HepG2 (cell line): ENCODE data around the gene NCOA4. TPM values are rescaled to one million over a fixed set of nuclear protein-coding genes. Genes with fewer than 3 reads are reported as not detected.
A peak's percentile ranks its signal among the peaks of the same experiment; 100 is the strongest.

Experiments used
- CHCHD3 ChIP-seq: sonication (generic); formaldehyde crosslinking; IDR thresholded peaks from 2 replicates; pipeline ENCODE4 v1.8.0; 2022; ENCODE audit warnings: mild to moderate bottlenecking, missing genetic modification reagents, moderate library complexity
- HIVEP1 ChIP-seq: sonication (generic); formaldehyde crosslinking; IDR thresholded peaks from 2 replicates; pipeline ENCODE4 v1.4.0; 2020; ENCODE audit warnings: mild to moderate bottlenecking, missing genetic modification reagents
- HNRNPK ChIP-seq: fragments of 200-400 bp; formaldehyde crosslinking; IDR thresholded peaks from 2 replicates; pipeline ENCODE4 v1.6.1; 2018; ENCODE audit warnings: low read length, low read depth, moderate library complexity, mild to moderate bottlenecking; ENCODE audit not compliant: poor library complexity, severe bottlenecking
- PAF1 ChIP-seq: IDR thresholded peaks from 2 replicates; pipeline ENCODE4 v1.6.1; 2016; ENCODE audit warnings: missing genetic modification reagents, missing compliant biosample characterization
- RORA ChIP-seq: sonication (generic); formaldehyde crosslinking; IDR thresholded peaks from 2 replicates; pipeline ENCODE4 v1.5.0; 2020; ENCODE audit warnings: mild to moderate bottlenecking, missing genetic modification reagents, moderate library complexity
- TAF1 ChIP-seq: sonication (generic); formaldehyde crosslinking; IDR thresholded peaks from 2 replicates; pipeline ENCODE4 v1.4.0; 2020; ENCODE audit warnings: missing genetic modification reagents
- ZNF329 ChIP-seq: sonication (generic); formaldehyde crosslinking; IDR thresholded peaks from 2 replicates; pipeline ENCODE4 v1.9.0; 2021; ENCODE audit warnings: low read depth, mild to moderate bottlenecking, missing genetic modification reagents
- ZNF547 ChIP-seq: sonication (generic); formaldehyde crosslinking; IDR thresholded peaks from 2 replicates; pipeline ENCODE4 v1.5.1; 2020; ENCODE audit warnings: mild to moderate bottlenecking, missing genetic modification reagents
- ZNF572 ChIP-seq: sonication (generic); formaldehyde crosslinking; IDR thresholded peaks from 2 replicates; pipeline ENCODE4 v1.5.1; 2020; ENCODE audit warnings: mild to moderate bottlenecking, missing genetic modification reagents
- ZNF605 ChIP-seq: sonication (generic); formaldehyde crosslinking; IDR thresholded peaks from 2 replicates; pipeline ENCODE4 v1.8.0; 2022; ENCODE audit warnings: mild to moderate bottlenecking, missing genetic modification reagents
- ZNF776 ChIP-seq: sonication (generic); formaldehyde crosslinking; IDR thresholded peaks from 2 replicates; pipeline ENCODE4 v1.4.0; 2020; ENCODE audit warnings: mild to moderate bottlenecking, missing genetic modification reagents
- polyA plus RNA-seq, 8 experiments: library from polyadenylated mRNA; depleted of rRNA in 3 of 8; stranded (reverse) in 7 of 8; unstranded in 1 of 8; fragments of >200 nt; fragmentation: Illumina TruSeq in 4 of 8; extraction: Trizol in 4 of 8; gene quantifications; 2 replicates each; pipeline versions ENCODE4 v1.2.1 to v1.2.3, GENCODE V29; 2011 to 2016; ENCODE audit warnings: low read depth in 4 of 8, missing spikeins in 1 of 8, mixed read lengths in 1 of 8; ENCODE audit not compliant: insufficient read depth in 1 of 8
- total RNA-seq, 5 experiments: library from RNA; depleted of rRNA; stranded (reverse); fragments of >200 nt; fragmentation: Illumina TruSeq; extraction: Trizol; gene quantifications; 2 replicates each; pipeline ENCODE4 v1.2.3, GENCODE V29; 2016; ENCODE audit warnings: low read depth in 1 of 5
- TF ChIP-seq, protein P1 (sequence below): sonication (generic); formaldehyde crosslinking; IDR thresholded peaks from one replicate; pipeline ENCODE4 v1.5.1; 2020; ENCODE audit warnings: mild to moderate bottlenecking, missing genetic modification reagents; ENCODE audit errors: not compliant biosample characterization
- TF ChIP-seq, protein P2 (sequence below): sonication (generic); formaldehyde crosslinking; IDR thresholded peaks from 2 replicates; pipeline ENCODE4 v1.4.0; 2020; ENCODE audit warnings: mild to moderate bottlenecking, low read depth, missing genetic modification reagents
- TF ChIP-seq, protein P3 (sequence below): sonication (generic); formaldehyde crosslinking; IDR thresholded peaks from 2 replicates; pipeline ENCODE4 v1.5.1; 2020; ENCODE audit warnings: missing genetic modification reagents, mild to moderate bottlenecking, borderline replicate concordance
- TF ChIP-seq, protein P4 (sequence below): sonication (generic); formaldehyde crosslinking; IDR thresholded peaks from 2 replicates; pipeline ENCODE4 v1.5.1; 2020; ENCODE audit warnings: missing genetic modification reagents, mild to moderate bottlenecking, borderline replicate concordance

The NCOA4 gene
- total and polyA plus RNA-seq, 2 of the 13 experiments (the other 11 are each of a cell fraction or from before 2014, with no cell fraction given): 306 to 400 TPM

DNA sequence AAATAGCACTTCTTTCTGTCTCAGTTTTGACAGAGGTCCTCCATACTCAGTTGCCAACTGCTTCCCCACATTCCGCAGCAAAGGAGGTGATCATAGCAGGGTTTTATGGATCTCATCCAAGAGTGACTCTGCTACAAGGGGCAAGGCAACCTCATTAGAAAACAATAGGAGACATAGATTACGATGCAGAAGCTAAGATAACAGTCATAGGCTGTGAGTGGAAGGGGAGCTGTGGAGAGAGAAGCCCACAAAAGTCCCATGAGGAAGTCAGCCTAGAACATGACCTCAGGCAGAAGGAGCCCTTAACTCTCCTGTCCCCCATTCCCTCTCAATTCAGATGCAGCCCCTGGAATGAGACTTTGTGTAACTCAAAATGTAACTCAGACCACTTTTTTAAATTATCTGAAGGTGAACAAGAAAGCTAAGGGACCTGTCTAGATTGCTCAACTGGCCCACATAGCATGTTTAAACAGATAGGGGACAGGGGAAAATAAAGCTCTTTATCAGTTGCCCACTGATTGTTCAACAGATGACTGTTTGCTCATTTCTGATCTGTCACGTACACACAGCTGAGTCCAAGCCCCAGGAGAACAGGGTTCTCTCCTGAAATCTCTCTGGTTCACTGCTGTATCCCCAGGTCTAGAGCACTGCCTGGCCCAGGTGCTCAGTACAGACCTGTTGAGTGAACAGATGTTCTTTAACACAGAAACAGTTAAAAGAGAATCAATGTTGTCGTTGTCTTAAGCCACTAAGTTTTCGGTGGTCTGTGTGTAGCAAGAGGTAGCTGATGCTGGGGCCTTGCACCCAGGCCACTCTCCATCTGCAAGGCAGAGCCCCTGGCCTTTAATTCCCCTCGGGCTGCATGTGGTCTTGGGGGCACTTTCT is 1.5 kb upstream of the NCOA4 start (continued):
- TF ChIP-seq, protein P1, sequence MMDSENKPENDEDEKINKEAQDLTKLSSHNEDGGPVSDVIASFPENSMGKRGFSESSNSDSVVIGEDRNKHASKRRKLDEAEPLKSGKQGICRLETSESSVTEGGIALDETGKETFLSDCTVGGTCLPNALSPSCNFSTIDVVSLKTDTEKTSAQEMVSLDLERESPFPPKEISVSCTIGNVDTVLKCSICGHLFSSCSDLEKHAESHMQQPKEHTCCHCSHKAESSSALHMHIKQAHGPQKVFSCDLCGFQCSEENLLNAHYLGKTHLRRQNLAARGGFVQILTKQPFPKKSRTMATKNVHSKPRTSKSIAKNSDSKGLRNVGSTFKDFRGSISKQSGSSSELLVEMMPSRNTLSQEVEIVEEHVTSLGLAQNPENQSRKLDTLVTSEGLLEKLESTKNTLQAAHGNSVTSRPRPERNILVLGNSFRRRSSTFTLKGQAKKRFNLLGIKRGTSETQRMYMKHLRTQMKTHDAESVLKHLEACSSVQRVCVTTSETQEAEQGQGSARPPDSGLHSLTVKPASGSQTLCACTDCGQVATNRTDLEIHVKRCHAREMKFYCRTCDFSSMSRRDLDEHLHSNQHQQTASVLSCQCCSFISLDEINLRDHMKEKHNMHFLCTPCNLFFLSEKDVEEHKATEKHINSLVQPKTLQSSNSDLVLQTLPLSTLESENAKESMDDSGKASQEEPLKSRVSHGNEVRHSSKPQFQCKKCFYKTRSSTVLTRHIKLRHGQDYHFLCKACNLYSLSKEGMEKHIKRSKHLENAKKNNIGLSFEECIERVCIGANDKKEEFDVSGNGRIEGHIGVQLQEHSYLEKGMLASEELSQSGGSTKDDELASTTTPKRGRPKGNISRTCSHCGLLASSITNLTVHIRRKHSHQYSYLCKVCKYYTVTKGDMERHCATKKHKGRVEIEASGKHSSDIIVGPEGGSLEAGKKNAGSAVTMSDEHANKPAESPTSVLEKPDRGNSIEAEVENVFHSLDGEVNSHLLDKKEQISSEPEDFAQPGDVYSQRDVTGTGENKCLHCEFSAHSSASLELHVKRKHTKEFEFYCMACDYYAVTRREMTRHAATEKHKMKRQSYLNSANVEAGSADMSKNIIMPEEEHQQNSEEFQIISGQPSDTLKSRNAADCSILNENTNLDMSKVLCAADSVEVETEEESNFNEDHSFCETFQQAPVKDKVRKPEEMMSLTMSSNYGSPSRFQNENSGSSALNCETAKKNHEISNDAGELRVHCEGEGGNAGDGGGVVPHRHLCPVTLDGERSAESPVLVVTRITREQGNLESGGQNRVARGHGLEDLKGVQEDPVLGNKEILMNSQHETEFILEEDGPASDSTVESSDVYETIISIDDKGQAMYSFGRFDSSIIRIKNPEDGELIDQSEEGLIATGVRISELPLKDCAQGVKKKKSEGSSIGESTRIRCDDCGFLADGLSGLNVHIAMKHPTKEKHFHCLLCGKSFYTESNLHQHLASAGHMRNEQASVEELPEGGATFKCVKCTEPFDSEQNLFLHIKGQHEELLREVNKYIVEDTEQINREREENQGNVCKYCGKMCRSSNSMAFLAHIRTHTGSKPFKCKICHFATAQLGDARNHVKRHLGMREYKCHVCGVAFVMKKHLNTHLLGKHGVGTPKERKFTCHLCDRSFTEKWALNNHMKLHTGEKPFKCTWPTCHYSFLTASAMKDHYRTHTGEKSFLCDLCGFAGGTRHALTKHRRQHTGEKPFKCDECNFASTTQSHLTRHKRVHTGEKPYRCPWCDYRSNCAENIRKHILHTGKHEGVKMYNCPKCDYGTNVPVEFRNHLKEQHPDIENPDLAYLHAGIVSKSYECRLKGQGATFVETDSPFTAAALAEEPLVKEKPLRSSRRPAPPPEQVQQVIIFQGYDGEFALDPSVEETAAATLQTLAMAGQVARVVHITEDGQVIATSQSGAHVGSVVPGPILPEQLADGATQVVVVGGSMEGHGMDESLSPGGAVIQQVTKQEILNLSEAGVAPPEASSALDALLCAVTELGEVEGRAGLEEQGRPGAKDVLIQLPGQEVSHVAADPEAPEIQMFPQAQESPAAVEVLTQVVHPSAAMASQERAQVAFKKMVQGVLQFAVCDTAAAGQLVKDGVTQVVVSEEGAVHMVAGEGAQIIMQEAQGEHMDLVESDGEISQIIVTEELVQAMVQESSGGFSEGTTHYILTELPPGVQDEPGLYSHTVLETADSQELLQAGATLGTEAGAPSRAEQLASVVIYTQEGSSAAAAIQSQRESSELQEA (CRISPR knock-in tag): no peak
- no peak for TF ChIP-seq HNRNPK
- TF ChIP-seq HIVEP1 (CRISPR knock-in tag): no peak
- no peak for TF ChIP-seq ZNF572 (CRISPR knock-in tag)
- TF ChIP-seq ZNF547 (CRISPR knock-in tag): no peak
- TF ChIP-seq TAF1 (CRISPR knock-in tag): no peak
- TF ChIP-seq, protein P2, sequence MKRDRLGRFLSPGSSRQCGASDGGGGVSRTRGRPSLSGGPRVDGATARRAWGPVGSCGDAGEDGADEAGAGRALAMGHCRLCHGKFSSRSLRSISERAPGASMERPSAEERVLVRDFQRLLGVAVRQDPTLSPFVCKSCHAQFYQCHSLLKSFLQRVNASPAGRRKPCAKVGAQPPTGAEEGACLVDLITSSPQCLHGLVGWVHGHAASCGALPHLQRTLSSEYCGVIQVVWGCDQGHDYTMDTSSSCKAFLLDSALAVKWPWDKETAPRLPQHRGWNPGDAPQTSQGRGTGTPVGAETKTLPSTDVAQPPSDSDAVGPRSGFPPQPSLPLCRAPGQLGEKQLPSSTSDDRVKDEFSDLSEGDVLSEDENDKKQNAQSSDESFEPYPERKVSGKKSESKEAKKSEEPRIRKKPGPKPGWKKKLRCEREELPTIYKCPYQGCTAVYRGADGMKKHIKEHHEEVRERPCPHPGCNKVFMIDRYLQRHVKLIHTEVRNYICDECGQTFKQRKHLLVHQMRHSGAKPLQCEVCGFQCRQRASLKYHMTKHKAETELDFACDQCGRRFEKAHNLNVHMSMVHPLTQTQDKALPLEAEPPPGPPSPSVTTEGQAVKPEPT (CRISPR knock-in tag): no peak
- no peak for TF ChIP-seq RORA (CRISPR knock-in tag)
- no peak for TF ChIP-seq CHCHD3 (CRISPR knock-in tag)
- TF ChIP-seq, protein P3, sequence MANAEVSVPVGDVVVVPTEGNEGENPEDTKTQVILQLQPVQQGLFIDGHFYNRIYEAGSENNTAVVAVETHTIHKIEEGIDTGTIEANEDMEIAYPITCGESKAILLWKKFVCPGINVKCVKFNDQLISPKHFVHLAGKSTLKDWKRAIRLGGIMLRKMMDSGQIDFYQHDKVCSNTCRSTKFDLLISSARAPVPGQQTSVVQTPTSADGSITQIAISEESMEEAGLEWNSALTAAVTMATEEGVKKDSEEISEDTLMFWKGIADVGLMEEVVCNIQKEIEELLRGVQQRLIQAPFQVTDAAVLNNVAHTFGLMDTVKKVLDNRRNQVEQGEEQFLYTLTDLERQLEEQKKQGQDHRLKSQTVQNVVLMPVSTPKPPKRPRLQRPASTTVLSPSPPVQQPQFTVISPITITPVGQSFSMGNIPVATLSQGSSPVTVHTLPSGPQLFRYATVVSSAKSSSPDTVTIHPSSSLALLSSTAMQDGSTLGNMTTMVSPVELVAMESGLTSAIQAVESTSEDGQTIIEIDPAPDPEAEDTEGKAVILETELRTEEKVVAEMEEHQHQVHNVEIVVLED (CRISPR knock-in tag): peak; percentile 47; the same call in 1 of the 2 replicates
- TF ChIP-seq PAF1: no peak
- TF ChIP-seq ZNF329: no peak
- no peak for TF ChIP-seq ZNF605
- no peak for TF ChIP-seq ZNF776 (CRISPR knock-in tag)
- TF ChIP-seq, protein P4, sequence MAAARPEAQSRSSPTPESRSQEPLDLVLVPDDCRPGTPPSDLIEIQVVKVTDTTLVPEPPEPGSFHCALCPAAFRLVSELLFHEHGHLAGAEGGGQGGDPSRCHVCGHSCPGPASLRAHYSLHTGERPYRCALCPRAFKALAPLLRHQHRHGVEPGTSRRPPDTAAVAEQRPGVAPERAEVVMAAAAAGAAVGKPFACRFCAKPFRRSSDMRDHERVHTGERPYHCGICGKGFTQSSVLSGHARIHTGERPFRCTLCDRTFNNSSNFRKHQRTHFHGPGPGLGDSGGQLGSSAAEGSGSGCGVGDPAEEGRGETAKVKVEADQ (CRISPR knock-in tag): no peak
